HG02852 (cell line): ENCODE data around the gene OR8D2.
"Not testable (repeated sequence)": the region's sequence is repeated elsewhere in the genome, so short reads cannot be mapped to it uniquely, and the experiment has no call there.

Experiments used
- ATAC-seq: cut with Tn5 transposase; IDR thresholded peaks from one replicate; pipeline ENCODE4 v1.9.1; 2021; ENCODE audit warnings: mild to moderate bottlenecking, moderate library complexity; ENCODE audit not compliant: unreplicated experiment

Gene OR8D2

DNA sequence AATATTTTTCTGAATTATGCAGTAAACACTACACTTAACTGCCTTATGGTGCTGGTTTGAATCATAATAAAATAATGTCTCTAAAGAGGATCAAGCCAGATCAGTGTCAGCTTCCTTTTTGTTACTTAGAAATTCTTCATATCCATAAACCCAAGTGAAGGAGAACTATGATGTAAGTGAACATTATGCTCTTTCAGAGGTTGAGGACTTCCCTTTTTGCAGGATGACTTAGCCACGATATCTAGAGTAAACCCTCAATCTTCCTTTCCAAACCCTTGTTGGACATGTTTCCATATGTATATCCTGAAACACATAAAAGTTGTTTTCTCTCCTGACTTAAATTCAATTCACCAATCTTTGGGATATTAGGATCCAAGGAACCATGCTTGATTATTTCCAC is 25.3 kb downstream of the OR8D2 start:
- no peak for ATAC-seq

DNA sequence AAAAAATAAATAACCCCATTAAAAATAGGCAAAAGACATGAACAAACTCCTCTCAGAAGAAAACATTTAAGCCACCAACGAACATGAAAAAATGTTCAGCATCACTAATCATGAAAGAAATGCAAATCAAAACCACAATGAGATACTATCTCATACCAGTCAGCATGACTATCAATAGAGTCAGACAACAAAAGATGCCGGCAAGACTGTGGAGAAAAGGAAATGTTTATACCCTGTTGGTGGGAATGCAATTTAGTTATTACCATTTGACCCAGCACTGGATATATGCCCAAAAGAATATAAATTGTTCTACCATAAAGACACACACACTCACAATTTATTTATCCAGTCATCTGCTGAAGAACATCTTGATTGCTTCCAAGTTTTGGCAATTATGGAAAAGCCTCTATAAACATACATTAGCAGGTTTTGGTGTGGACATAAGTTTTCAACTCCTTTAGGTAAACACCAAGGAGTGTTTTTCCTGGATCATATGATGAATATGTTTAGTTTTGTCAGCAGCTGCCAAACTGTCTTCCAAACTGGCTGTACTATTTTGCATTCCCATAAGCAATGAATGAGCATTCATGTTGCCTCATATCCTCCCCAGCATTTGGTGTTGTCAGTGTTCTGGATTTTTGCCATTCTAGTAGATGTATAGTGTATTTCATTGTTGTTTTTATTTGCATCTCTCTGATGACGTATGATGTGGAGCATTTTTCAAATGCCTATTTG is 34.2 kb downstream of the OR8D2 start:
- no peak for ATAC-seq

DNA sequence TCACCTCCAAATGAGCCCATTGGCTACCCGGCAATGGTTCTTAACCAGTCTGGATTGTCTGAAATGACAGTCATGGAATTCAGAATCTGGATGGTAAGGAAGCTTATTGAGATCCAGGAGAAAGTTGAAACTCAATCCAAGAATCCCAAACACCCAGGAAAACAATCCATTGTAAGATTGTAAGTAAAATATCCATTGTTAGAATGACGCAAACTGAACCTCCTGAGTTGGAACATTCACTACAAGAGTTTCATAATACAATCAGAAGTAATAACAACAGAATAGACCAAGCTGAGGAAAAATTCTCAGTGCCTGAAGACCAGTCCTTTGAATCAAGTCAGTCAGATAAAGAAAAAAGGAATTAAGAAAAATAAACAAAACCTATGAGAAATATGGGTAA is 41.7 kb downstream of the OR8D2 start:
- no peak for ATAC-seq

DNA sequence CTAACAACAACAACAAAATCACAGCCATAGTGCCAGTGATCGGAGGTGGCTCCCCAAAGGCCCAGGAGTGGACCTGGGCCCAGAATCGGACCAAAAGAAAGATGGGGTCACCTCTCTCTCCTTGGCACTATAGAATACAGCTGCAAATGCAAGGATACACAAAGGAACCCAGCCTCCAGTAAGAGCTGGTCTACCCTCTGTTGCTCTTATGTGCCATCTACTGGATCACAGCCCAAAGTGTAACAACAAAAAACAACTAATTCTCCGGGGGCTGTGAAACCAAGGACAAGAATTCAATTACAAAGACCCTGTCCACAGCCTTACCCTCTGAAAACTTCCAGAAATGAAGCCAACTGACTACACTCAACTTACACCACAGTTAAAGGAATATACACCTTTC is 42.2 kb downstream of the OR8D2 start:
- no peak for ATAC-seq

DNA sequence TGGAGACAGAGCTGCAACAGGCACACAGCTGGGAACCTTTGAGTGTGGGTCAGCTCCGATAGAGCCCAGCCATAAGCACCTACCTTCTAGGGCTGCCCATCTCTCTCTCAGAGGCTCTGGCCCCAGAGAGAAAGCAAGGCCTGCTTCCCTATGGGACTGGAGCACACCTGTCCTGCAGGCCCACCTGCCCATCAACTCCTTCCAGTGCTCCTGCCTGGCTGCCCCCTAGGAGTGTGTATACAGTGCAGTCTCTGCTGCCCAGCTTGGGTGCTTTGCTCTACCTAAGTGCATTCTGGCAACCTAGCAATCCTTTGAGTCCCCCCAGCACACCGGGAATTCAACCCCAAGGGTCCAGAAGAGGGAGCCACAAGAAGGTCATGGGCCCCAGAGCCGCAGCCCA is 42.8 kb downstream of the OR8D2 start:
- no peak for ATAC-seq

DNA sequence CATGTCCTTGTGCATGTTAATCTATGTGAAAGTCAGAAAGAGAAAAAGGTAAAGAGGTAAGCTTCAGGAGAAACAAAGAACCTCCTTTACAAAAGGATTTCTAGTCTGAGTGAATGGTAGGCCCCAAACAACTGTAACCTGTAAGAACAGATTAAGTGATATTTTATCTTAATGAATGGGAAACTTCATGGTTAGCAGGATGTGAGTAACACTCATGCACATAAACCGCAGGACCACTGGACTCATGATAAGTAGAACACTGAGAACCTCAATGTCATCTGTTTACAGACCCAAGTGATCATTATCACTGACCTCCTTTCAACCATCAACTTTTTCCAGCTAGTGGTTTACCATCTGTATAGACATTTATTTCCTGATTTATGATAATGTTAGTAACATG is 43.9 kb downstream of the OR8D2 start:
- no peak for ATAC-seq

DNA sequence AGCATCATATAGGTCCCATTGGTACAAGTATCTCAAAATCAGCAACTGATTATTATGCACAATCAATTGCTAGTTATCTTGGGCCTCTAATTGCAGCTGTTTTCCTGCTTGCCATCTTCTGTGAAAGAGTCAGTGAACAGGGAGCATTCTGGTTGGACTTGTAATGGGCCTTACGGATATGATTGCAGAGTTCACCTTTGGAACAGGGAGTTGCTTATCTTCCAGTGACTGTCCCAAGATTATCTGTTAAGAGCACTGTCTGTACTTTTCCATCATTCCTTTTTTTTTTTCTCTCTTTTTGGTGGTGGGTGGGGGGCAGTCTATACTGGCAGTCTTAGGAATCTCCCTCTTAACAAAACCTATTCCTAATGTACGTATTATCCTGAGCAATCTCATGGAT is 46.0 kb downstream of the OR8D2 start:
- ATAC-seq: no peak

DNA sequence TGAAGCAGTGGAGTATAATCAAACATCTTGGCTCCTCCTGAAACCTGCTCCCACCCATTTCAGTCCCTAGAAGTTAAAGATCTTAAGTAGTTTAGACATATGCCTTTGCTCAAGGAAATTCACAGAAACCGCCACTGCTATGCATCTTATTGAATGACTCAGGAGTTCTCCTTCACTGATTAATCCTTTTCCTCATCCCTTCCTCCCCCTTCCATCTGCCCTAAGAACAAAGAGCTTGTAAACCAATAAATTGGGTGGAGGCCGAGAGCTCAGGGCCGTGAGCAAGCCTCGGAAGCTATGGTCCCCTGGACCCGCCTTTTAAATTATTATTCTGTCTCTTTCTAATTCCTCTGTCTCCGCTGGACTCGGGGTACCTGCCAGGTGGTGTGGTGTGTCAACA is 49.1 kb downstream of the OR8D2 start:
- not testable (repeated sequence) for ATAC-seq
